ENCODE data around the gene DDX20.

- TF ChIP-seq CEBPB (IDR thresholded peaks at IDR 0.05) = no peak
- TF ChIP-seq FOXM1 (IDR thresholded peaks at IDR 0.05; ENCODE audit: borderline replicate concordance, low read depth) = no peak
- no peak for TF ChIP-seq REST (IDR thresholded peaks at IDR 0.05; ENCODE audit: low read depth)
- TF ChIP-seq TAF1 (IDR thresholded peaks at IDR 0.05; ENCODE audit: low read depth) = no peak
- no peak for TF ChIP-seq RAD21 (IDR thresholded peaks at IDR 0.05; ENCODE audit: low read depth)
- no peak for TF ChIP-seq TCF12 (IDR thresholded peaks at IDR 0.05; ENCODE audit: low read depth)
- TF ChIP-seq MAX (IDR thresholded peaks at IDR 0.05) = no peak
- TF ChIP-seq YY1 (IDR thresholded peaks at IDR 0.05; ENCODE audit: low read depth) = no peak
- no peak for TF ChIP-seq NFIC (IDR thresholded peaks at IDR 0.05)
- no peak for TF ChIP-seq EP300 (IDR thresholded peaks at IDR 0.05; ENCODE audit: borderline replicate concordance)
- no peak for TF ChIP-seq EGR1 (IDR thresholded peaks at IDR 0.05)
- no peak for TF ChIP-seq TEAD4 (IDR thresholded peaks at IDR 0.05)
Measured at GRCh38 chr1:111804776-111805175, 49.1 kb downstream of the DDX20 start.
